Measurements from ENCODE around the gene MAST3.
"Not testable (repeated sequence)": the region's sequence is repeated elsewhere in the genome, so short reads cannot be mapped to it uniquely, and the experiment has no call there.

MAST3 gene

GRCh38 chr19:18156841-18157464 lies 59.4 kb downstream of the MAST3 start:
- no peak for DNase-seq (ENCODE audit: low read depth)
- H3K4me3 ChIP-seq (ENCODE audit: low read depth, low read length), result no peak overlapping the region
- TF ChIP-seq CTCF (IDR thresholded peaks at IDR 0.05; ENCODE audit: low read depth, low read length, missing control alignments), result no peak

GRCh38 chr19:18157465-18158063 lies 60.0 kb downstream of the MAST3 start:
- no peak for TF ChIP-seq CTCF (IDR thresholded peaks at IDR 0.05; ENCODE audit: low read depth, low read length, missing control alignments)
- DNase-seq (ENCODE audit: low read depth), result no peak
- H3K4me3 ChIP-seq (ENCODE audit: low read depth, low read length), result no peak overlapping the region

- DNase-seq (ENCODE audit: low read depth), result no peak
- no peak overlapping the region for H3K4me3 ChIP-seq (ENCODE audit: low read depth, low read length)
- TF ChIP-seq CTCF (IDR thresholded peaks at IDR 0.05; ENCODE audit: low read depth, low read length, missing control alignments), result no peak
Measured at GRCh38 chr19:18158467-18158866, 60.9 kb downstream of the MAST3 start.

- H3K4me3 ChIP-seq (ENCODE audit: low read depth, low read length); DNase-seq (ENCODE audit: low read depth): not testable (repeated sequence)
Measured at GRCh38 chr19:18159059-18159616, 61.6 kb downstream of the MAST3 start.

GRCh38 chr19:18159810-18160209 lies 62.2 kb downstream of the MAST3 start:
- H3K4me3 ChIP-seq (ENCODE audit: low read depth, low read length), result no peak overlapping the region
- DNase-seq (ENCODE audit: low read depth), result no peak
- no peak for TF ChIP-seq CTCF (IDR thresholded peaks at IDR 0.05; ENCODE audit: low read depth, low read length, missing control alignments)

GRCh38 chr19:18160493-18160970 lies 63.0 kb downstream of the MAST3 start:
- H3K4me3 ChIP-seq (ENCODE audit: low read depth, low read length), result peak overlapping the region; percentile 62
- TF ChIP-seq CTCF (IDR thresholded peaks at IDR 0.05; ENCODE audit: low read depth, low read length, missing control alignments), result no peak
- no peak for DNase-seq (ENCODE audit: low read depth)

GRCh38 chr19:18160971-18161635 lies 63.5 kb downstream of the MAST3 start:
- TF ChIP-seq CTCF (IDR thresholded peaks at IDR 0.05; ENCODE audit: low read depth, low read length, missing control alignments), result peak; percentile 56
- DNase-seq (ENCODE audit: low read depth), result no peak
- peak overlapping the region; percentile 62 for H3K4me3 ChIP-seq (ENCODE audit: low read depth, low read length)
